GM21528 (cell line): ENCODE results near the gene MEIS1.

Experiments
- ATAC-seq: cut with Tn5 transposase; IDR thresholded peaks from one replicate; pipeline ENCODE4 v1.9.1; 2021; ENCODE audit warnings: mild to moderate bottlenecking, moderate library complexity; ENCODE audit not compliant: unreplicated experiment, low FRiP score

The MEIS1 gene

GRCh38 chr2:66530651-66531050, 95.7 kb downstream of the MEIS1 start:
- no peak for ATAC-seq

- ATAC-seq: no peak
Measured at GRCh38 chr2:66531155-66531554, 96.2 kb downstream of the MEIS1 start.

DNA sequence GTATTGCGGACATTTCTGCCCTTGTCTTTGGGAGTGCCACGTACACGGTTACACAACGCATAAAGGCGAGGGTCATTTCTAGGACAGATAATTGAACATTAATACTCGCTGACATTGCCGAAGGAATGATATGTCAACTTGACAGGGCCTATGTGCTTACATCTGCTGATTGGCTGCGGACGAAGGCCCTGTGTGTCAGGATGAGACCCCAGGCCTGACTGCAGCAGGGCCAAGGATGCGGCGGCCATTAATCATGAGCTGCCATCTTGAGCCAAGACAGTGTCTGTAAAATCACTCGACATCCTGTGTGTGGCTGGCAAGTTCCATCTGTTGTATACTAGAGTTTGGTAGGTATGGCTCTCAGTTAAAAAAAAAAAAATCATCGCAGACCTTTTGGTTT, 96.6 kb downstream of the MEIS1 start:
- no peak for ATAC-seq

- no peak for ATAC-seq
Measured at GRCh38 chr2:66532972-66533868, 98.3 kb downstream of the MEIS1 start.

GRCh38 chr2:66534461-66534860, 99.5 kb downstream of the MEIS1 start:
- ATAC-seq: no peak

- ATAC-seq: no peak
Measured at GRCh38 chr2:66535574-66536289, 100.8 kb downstream of the MEIS1 start.

- ATAC-seq: no peak
Measured at GRCh38 chr2:66536290-66536673, 101.4 kb downstream of the MEIS1 start.

- ATAC-seq: no peak
Measured at GRCh38 chr2:66536997-66537396, 102.1 kb downstream of the MEIS1 start.

GRCh38 chr2:66538291-66538690, 103.4 kb downstream of the MEIS1 start:
- no peak for ATAC-seq

DNA sequence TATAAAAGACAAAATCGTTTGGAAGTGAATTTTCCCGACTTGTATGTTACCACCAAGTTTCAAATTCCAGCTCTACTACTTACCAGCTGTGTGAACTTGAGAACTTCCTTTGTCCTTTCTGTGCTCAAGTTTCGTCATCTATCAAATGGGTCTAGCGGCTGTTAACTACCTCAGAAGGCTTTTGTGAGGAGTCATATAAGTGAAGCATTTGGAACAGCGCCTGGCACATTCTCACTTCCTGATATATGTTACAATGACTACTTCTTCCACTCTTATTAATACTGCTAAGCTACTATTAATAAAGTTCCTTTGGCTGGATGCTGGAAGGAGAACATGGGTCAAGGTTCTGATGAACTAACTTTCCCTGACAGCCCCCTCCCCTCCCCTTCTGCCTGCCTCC, 104.5 kb downstream of the MEIS1 start:
- ATAC-seq: no peak

DNA sequence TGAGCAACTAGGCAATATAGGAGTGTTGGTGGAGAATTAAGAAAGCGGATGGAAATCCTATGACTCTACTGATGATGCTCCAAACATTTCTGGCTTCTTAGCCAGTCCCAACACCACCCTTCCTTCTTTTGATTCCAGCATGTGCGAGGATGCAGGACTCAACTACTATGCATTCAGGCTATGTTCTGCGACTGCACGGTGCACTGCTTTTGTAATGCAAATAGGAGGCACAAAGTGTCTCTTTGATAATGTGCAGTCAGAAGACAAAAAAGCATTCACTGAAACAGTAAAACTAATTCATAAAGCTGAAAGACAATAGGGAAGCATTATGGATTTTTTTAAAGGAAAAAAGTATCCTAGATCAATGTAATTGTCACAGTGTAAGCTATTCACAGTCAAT, 106.7 kb downstream of the MEIS1 start:
- no peak for ATAC-seq

- no peak for ATAC-seq
Measured at GRCh38 chr2:66543257-66543767, 108.4 kb downstream of the MEIS1 start.

- ATAC-seq: no peak
Measured at GRCh38 chr2:66544258-66544657, 109.3 kb downstream of the MEIS1 start.

DNA sequence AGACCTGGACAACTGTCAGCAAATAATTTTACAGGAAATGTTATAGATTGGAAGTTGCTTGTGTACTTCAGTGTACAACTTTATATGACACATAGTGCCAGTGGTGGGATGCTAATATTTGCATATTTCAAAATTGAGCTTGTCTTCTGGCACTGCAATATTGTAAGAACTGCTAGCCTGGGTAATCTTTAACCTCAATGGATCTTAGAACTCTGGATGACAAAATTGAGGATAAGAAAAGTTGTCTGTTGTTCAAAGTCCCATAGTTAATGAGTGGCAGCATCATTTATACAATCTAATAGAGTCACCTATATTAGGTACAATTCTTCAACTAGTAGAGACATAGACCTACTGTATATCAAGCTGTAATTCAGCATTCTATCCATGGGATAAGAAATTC, 110.3 kb downstream of the MEIS1 start:
- no peak for ATAC-seq

GRCh38 chr2:66547118-66547517, 112.2 kb downstream of the MEIS1 start:
- no peak for ATAC-seq

GRCh38 chr2:66547887-66548286, 113.0 kb downstream of the MEIS1 start:
- ATAC-seq: no peak

GRCh38 chr2:66548422-66548821, 113.5 kb downstream of the MEIS1 start:
- no peak for ATAC-seq

- ATAC-seq: no peak
Measured at GRCh38 chr2:66550826-66551225, 115.9 kb downstream of the MEIS1 start.

GRCh38 chr2:66553370-66553769, 118.4 kb downstream of the MEIS1 start:
- no peak for ATAC-seq

- ATAC-seq: no peak
Measured at GRCh38 chr2:66555091-66555490, 120.2 kb downstream of the MEIS1 start.

- ATAC-seq: no peak
Measured at GRCh38 chr2:66555501-66556324, 120.8 kb downstream of the MEIS1 start.
